ENCODE results near the gene GOT2.
"Not testable (repeated sequence)": the region's sequence is repeated elsewhere in the genome, so short reads cannot be mapped to it uniquely, and the experiment has no call there.

Gene GOT2

GRCh38 chr16:58678716-58679115 is 55.4 kb downstream of the GOT2 start:
- TF ChIP-seq POLR2AphosphoS5 (IDR thresholded peaks at IDR 0.05; ENCODE audit: borderline replicate concordance, low read depth, low read length) (no peak), EZH2 (IDR thresholded peaks at IDR 0.05) (no peak), FOXP2 (optimal IDR thresholded peaks at IDR 0.05; ENCODE audit: control extremely low read depth, extremely low read length, insufficient read depth) (no peak)
- Histone ChIP-seq H3K9ac (ENCODE audit: insufficient read length) (no peak overlapping the region), H3K4me3 (no peak overlapping the region), H3K36me3 (ENCODE audit: insufficient read depth, low read length) (no peaks in the 10 kb centered on the region), H3K27ac (no peak overlapping the region), H3K9me3 (ENCODE audit: low read depth, low read length) (no peaks in the 10 kb centered on the region)
- DNase-seq (ENCODE audit: low read depth, low spot score), result no peak

- H3K9ac ChIP-seq (ENCODE audit: insufficient read length), result no peak overlapping the region
- no peak for DNase-seq (ENCODE audit: low read depth, low spot score)
- no peaks in the 10 kb centered on the region for H3K9me3 ChIP-seq (ENCODE audit: low read depth, low read length)
- no peak overlapping the region for H3K4me3 ChIP-seq
- TF ChIP-seq POLR2AphosphoS5 (IDR thresholded peaks at IDR 0.05; ENCODE audit: borderline replicate concordance, low read depth, low read length), result no peak
- no peak for TF ChIP-seq FOXP2 (optimal IDR thresholded peaks at IDR 0.05; ENCODE audit: control extremely low read depth, extremely low read length, insufficient read depth)
- no peak for TF ChIP-seq EZH2 (IDR thresholded peaks at IDR 0.05)
- no peak overlapping the region for H3K27ac ChIP-seq
- no peaks in the 10 kb centered on the region for H3K36me3 ChIP-seq (ENCODE audit: insufficient read depth, low read length)
Observed at GRCh38 chr16:58678269-58678668, 55.8 kb downstream of the GOT2 start.

- no peak for DNase-seq (ENCODE audit: low read depth, low spot score)
- TF ChIP-seq POLR2AphosphoS5 (IDR thresholded peaks at IDR 0.05; ENCODE audit: borderline replicate concordance, low read depth, low read length), result no peak
- TF ChIP-seq FOXP2 (optimal IDR thresholded peaks at IDR 0.05; ENCODE audit: control extremely low read depth, extremely low read length, insufficient read depth), result no peak
- no peak for TF ChIP-seq EZH2 (IDR thresholded peaks at IDR 0.05)
- Histone ChIP-seq H3K9me3 (ENCODE audit: low read depth, low read length) (no peaks in the 10 kb centered on the region), H3K36me3 (ENCODE audit: insufficient read depth, low read length) (no peaks in the 10 kb centered on the region), H3K4me3 (no peak overlapping the region), H3K9ac (ENCODE audit: insufficient read length) (no peak overlapping the region), H3K27ac (no peak overlapping the region)
Observed at GRCh38 chr16:58670946-58671583, 63.1 kb downstream of the GOT2 start.

- no peaks in the 10 kb centered on the region for H3K36me3 ChIP-seq (ENCODE audit: insufficient read depth, low read length)
Observed at GRCh38 chr16:58670177-58670576, 63.9 kb downstream of the GOT2 start.

GRCh38 chr16:58665200-58665599 is 68.9 kb downstream of the GOT2 start:
- H3K9ac ChIP-seq (ENCODE audit: insufficient read length), result no peak overlapping the region
- no peak for DNase-seq (ENCODE audit: low read depth, low spot score)
- no peak for TF ChIP-seq POLR2AphosphoS5 (IDR thresholded peaks at IDR 0.05; ENCODE audit: borderline replicate concordance, low read depth, low read length)
- no peak for TF ChIP-seq EZH2 (IDR thresholded peaks at IDR 0.05)
- TF ChIP-seq FOXP2 (optimal IDR thresholded peaks at IDR 0.05; ENCODE audit: control extremely low read depth, extremely low read length, insufficient read depth), result no peak
- H3K9me3 ChIP-seq (ENCODE audit: low read depth, low read length), result no peaks in the 10 kb centered on the region
- H3K27ac ChIP-seq, result no peak overlapping the region
- no peaks in the 10 kb centered on the region for H3K36me3 ChIP-seq (ENCODE audit: insufficient read depth, low read length)
- no peak overlapping the region for H3K4me3 ChIP-seq

More at GRCh38 chr16:58670177-58670576, 63.9 kb downstream of the GOT2 start:
- TF ChIP-seq FOXP2 (optimal IDR thresholded peaks at IDR 0.05; ENCODE audit: control extremely low read depth, extremely low read length, insufficient read depth), result no peak
- no peak for TF ChIP-seq EZH2 (IDR thresholded peaks at IDR 0.05)
- TF ChIP-seq POLR2AphosphoS5 (IDR thresholded peaks at IDR 0.05; ENCODE audit: borderline replicate concordance, low read depth, low read length), result no peak
- Histone ChIP-seq H3K9me3 (ENCODE audit: low read depth, low read length) (no peaks in the 10 kb centered on the region), H3K27ac (no peak overlapping the region), H3K4me3 (no peak overlapping the region), H3K9ac (ENCODE audit: insufficient read length) (no peak overlapping the region)
- DNase-seq (ENCODE audit: low read depth, low spot score), result no peak

GRCh38 chr16:58661199-58661830 is 72.8 kb downstream of the GOT2 start:
- no peaks in the 10 kb centered on the region for H3K36me3 ChIP-seq (ENCODE audit: insufficient read depth, low read length)
- TF ChIP-seq FOXP2 (optimal IDR thresholded peaks at IDR 0.05; ENCODE audit: control extremely low read depth, extremely low read length, insufficient read depth) (no peak), POLR2AphosphoS5 (IDR thresholded peaks at IDR 0.05; ENCODE audit: borderline replicate concordance, low read depth, low read length) (no peak), EZH2 (IDR thresholded peaks at IDR 0.05) (no peak)

GRCh38 chr16:58659911-58660310 is 74.2 kb downstream of the GOT2 start:
- H3K36me3 ChIP-seq (ENCODE audit: insufficient read depth, low read length); DNase-seq (ENCODE audit: low read depth, low spot score); H3K9me3 ChIP-seq (ENCODE audit: low read depth, low read length); H3K4me3 ChIP-seq; H3K9ac ChIP-seq (ENCODE audit: insufficient read length); H3K27ac ChIP-seq: not testable (repeated sequence)

More at GRCh38 chr16:58661199-58661830, 72.8 kb downstream of the GOT2 start:
- Histone ChIP-seq H3K9ac (ENCODE audit: insufficient read length) (no peak overlapping the region), H3K4me3 (no peak overlapping the region), H3K27ac (no peak overlapping the region), H3K9me3 (ENCODE audit: low read depth, low read length) (no peaks in the 10 kb centered on the region)
- DNase-seq (ENCODE audit: low read depth, low spot score), result no peak

- no peak overlapping the region for H3K9ac ChIP-seq (ENCODE audit: insufficient read length)
- H3K4me3 ChIP-seq, result no peak overlapping the region
- H3K36me3 ChIP-seq (ENCODE audit: insufficient read depth, low read length), result no peaks in the 10 kb centered on the region
- no peak for DNase-seq (ENCODE audit: low read depth, low spot score)
- H3K9me3 ChIP-seq (ENCODE audit: low read depth, low read length), result no peaks in the 10 kb centered on the region
- no peak overlapping the region for H3K27ac ChIP-seq
- TF ChIP-seq EZH2 (IDR thresholded peaks at IDR 0.05), result no peak
- TF ChIP-seq FOXP2 (optimal IDR thresholded peaks at IDR 0.05; ENCODE audit: control extremely low read depth, extremely low read length, insufficient read depth), result no peak
- no peak for TF ChIP-seq POLR2AphosphoS5 (IDR thresholded peaks at IDR 0.05; ENCODE audit: borderline replicate concordance, low read depth, low read length)
Observed at GRCh38 chr16:58658796-58659211, 75.3 kb downstream of the GOT2 start.
